Mesenchymal stem cell (in vitro differentiated cells and primary cell): ENCODE measurements around the gene PTPRG.

ENCODE experiments used
- DNase-seq: peaks from one replicate; pipeline ENCODE4 v3.0.0-alpha.2; 2013
- H2AFZ ChIP-seq: one replicate; pipeline ENCODE4 v1.6.1; 2013; ENCODE audit warnings: low read depth, mild to moderate bottlenecking, control low read depth, inconsistent platforms, low read length, moderate library complexity
- H2AK5ac ChIP-seq: 2 replicates; pipeline ENCODE4 v1.6.1; 2013; ENCODE audit warnings: low read length, moderate library complexity, mild to moderate bottlenecking, inconsistent platforms; ENCODE audit not compliant: severe bottlenecking
- H2BK120ac ChIP-seq: one replicate; pipeline ENCODE4 v1.6.1; 2013; ENCODE audit warnings: low read depth, mild to moderate bottlenecking, inconsistent platforms, low read length, moderate library complexity
- H2BK12ac ChIP-seq, 2 experiments: one replicate each; pipeline ENCODE4 v1.6.1; 2013; ENCODE audit warnings: inconsistent platforms in 2 of 2, low read length in 2 of 2, mild to moderate bottlenecking in 2 of 2, moderate library complexity in 2 of 2, control low read depth in 1 of 2
- H2BK15ac ChIP-seq: one replicate; pipeline ENCODE4 v1.6.1; 2013; ENCODE audit warnings: mild to moderate bottlenecking, low read depth, inconsistent platforms; ENCODE audit not compliant: poor library complexity, severe bottlenecking
- H2BK5ac ChIP-seq: 2 replicates; pipeline ENCODE4 v1.6.1; 2013; ENCODE audit warnings: low read depth, mild to moderate bottlenecking, low read length, control low read depth, inconsistent platforms; ENCODE audit not compliant: poor library complexity, severe bottlenecking
- H3K14ac ChIP-seq, 2 experiments: one replicate each; pipeline ENCODE4 v1.6.1; 2013; ENCODE audit warnings: inconsistent platforms in 2 of 2, low read length in 2 of 2, control low read depth in 1 of 2, mild to moderate bottlenecking in 1 of 2, moderate library complexity in 1 of 2
- H3K18ac ChIP-seq, 2 experiments: one replicate each; pipeline ENCODE4 v1.6.1; 2013; ENCODE audit warnings: inconsistent platforms in 2 of 2, low read length in 2 of 2, control low read depth in 1 of 2, low read depth in 1 of 2, mild to moderate bottlenecking in 1 of 2
- H3K23ac ChIP-seq, 2 experiments: one replicate each; pipeline ENCODE4 v1.6.1; 2013; ENCODE audit warnings: inconsistent platforms in 2 of 2, low read length in 2 of 2, mild to moderate bottlenecking in 2 of 2, moderate library complexity in 2 of 2, control low read depth in 1 of 2
- H3K27ac ChIP-seq: 2 replicates; pipeline ENCODE4 v1.5.1; 2013; ENCODE audit warnings: mild to moderate bottlenecking, moderate library complexity, low read length, control low read depth, inconsistent platforms; ENCODE audit not compliant: poor library complexity, severe bottlenecking
- H3K27me3 ChIP-seq, 2 experiments: 2 replicates each; pipeline versions ENCODE4 v1.6.1 to v1.7.0; 2013; ENCODE audit warnings: low read length in 2 of 2, mild to moderate bottlenecking in 2 of 2, moderate library complexity in 2 of 2, control low read depth in 1 of 2, inconsistent platforms in 1 of 2; ENCODE audit not compliant: control insufficient read depth in 1 of 2, insufficient read depth in 1 of 2
- H3K36me3 ChIP-seq, 2 experiments: 2 replicates each; pipeline versions ENCODE4 v1.6.1 to v1.7.0; 2013; ENCODE audit warnings: low read length in 2 of 2, control low read depth in 1 of 2, inconsistent platforms in 1 of 2, low read depth in 1 of 2, mild to moderate bottlenecking in 1 of 2; ENCODE audit not compliant: insufficient read depth in 2 of 2, control insufficient read depth in 1 of 2
- H3K4ac ChIP-seq, 2 experiments: one replicate each; pipeline ENCODE4 v1.6.1; 2013; ENCODE audit warnings: inconsistent platforms in 2 of 2, low read length in 2 of 2, mild to moderate bottlenecking in 2 of 2, moderate library complexity in 2 of 2, control low read depth in 1 of 2, low read depth in 1 of 2
- H3K4me1 ChIP-seq: 2 replicates; pipeline ENCODE4 v1.6.1; 2013; ENCODE audit warnings: low read depth, low read length, control low read depth; ENCODE audit not compliant: control insufficient read depth, insufficient read depth
- H3K4me2 ChIP-seq: 2 replicates; pipeline ENCODE4 v1.6.1; 2013; ENCODE audit warnings: low read length, mild to moderate bottlenecking, inconsistent platforms; ENCODE audit not compliant: poor library complexity, severe bottlenecking
- H3K4me3 ChIP-seq, 2 experiments: 2 replicates each; pipeline versions ENCODE4 v1.5.1 to v1.7.0; 2013; ENCODE audit warnings: low read length in 2 of 2, mild to moderate bottlenecking in 2 of 2, control low read depth in 1 of 2, low read depth in 1 of 2; ENCODE audit not compliant: insufficient read depth in 1 of 2
- H3K79me1 ChIP-seq: replicated peaks from 2 replicates; pipeline ENCODE4 v1.6.1; 2013; ENCODE audit warnings: mild to moderate bottlenecking, control low read depth, low read length, inconsistent platforms; ENCODE audit not compliant: poor library complexity, severe bottlenecking
- H3K9ac ChIP-seq: 2 replicates; pipeline ENCODE4 v1.7.0; 2013; ENCODE audit warnings: mild to moderate bottlenecking, low read length, moderate library complexity
- H3K9me3 ChIP-seq: 2 replicates; pipeline ENCODE4 v1.7.0; 2013; ENCODE audit warnings: mild to moderate bottlenecking, low read length; ENCODE audit not compliant: control insufficient read depth
- H4K8ac ChIP-seq: one replicate; pipeline ENCODE4 v1.6.1; 2013; ENCODE audit warnings: inconsistent platforms, mild to moderate bottlenecking, low read length, moderate library complexity
- H4K91ac ChIP-seq: one replicate; pipeline ENCODE4 v1.6.1; 2013; ENCODE audit warnings: mild to moderate bottlenecking, low read length, inconsistent platforms
- WGBS: methylation state at CpG from one replicate; pipeline ENCODE4 v1.1.7; 2013; ENCODE audit warnings: mixed read lengths; 5-methylcytosine and 5-hydroxymethylcytosine counted together

The PTPRG gene

GRCh38 chr3:62229908-62230307 is 668.5 kb downstream of the PTPRG start:
- H2BK5ac ChIP-seq = no peak overlapping the region
- H4K8ac ChIP-seq = no peak overlapping the region
- no CpG with 5 or more reads among the region's 1 CpG for WGBS
- no peak overlapping the region for H3K9ac ChIP-seq
- no peak overlapping the region for H3K27ac ChIP-seq
- H3K14ac ChIP-seq = no peak overlapping the region
- H2BK15ac ChIP-seq = no peak overlapping the region
- no peak overlapping the region for H3K4me2 ChIP-seq
- no peaks in the 10 kb centered on the region for H3K9me3 ChIP-seq
- no peaks in the 10 kb centered on the region for H3K27me3 ChIP-seq
- no peak overlapping the region for H4K91ac ChIP-seq
- H3K18ac ChIP-seq = no peak overlapping the region
- H3K4ac ChIP-seq = no peak overlapping the region
- H2BK12ac ChIP-seq = no peak overlapping the region
- no peak overlapping the region for H2AK5ac ChIP-seq
- no peak overlapping the region for H3K23ac ChIP-seq
- peak; percentile 8 for DNase-seq
- H3K36me3 ChIP-seq = peaks cover 2 to 9% of the 10 kb centered on the region in 2 experiments
- H2AFZ ChIP-seq = no peak overlapping the region
- H3K4me1 ChIP-seq = no peaks in the 10 kb centered on the region
- H2BK120ac ChIP-seq = no peak overlapping the region
- no peak overlapping the region for H3K4me3 ChIP-seq
- H3K79me1 ChIP-seq = no peaks in the 10 kb centered on the region

- Histone ChIP-seq H2BK12ac (peak overlapping the region in 1 of 2 experiments; percentile 39), H3K23ac (no peak overlapping the region), H3K14ac (peak overlapping the region in 1 of 2 experiments; percentile 83), H3K18ac (no peak overlapping the region), H2AK5ac (no peak overlapping the region), H3K79me1 (no peaks in the 10 kb centered on the region), H3K9me3 (no peaks in the 10 kb centered on the region), H2BK120ac (no peak overlapping the region), H3K4ac (no peak overlapping the region), H2AFZ (no peak overlapping the region), H3K36me3 (no peaks in the 10 kb centered on the region), H4K8ac (no peak overlapping the region), H3K4me3 (no peak overlapping the region), H3K9ac (no peak overlapping the region), H3K4me2 (no peak overlapping the region), H4K91ac (no peak overlapping the region), H2BK5ac (no peak overlapping the region), H3K4me1 (no peaks in the 10 kb centered on the region), H3K27me3 (no peaks in the 10 kb centered on the region), H2BK15ac (no peak overlapping the region), H3K27ac (no peak overlapping the region)
- no peak for DNase-seq
- 90% methylated on average over 6 of the region's 6 CpGs for WGBS
Measured at GRCh38 chr3:62233065-62233464, 671.7 kb downstream of the PTPRG start.

- no peaks in the 10 kb centered on the region for H3K4me1 ChIP-seq
- H3K27ac ChIP-seq = no peak overlapping the region
- no peak overlapping the region for H3K23ac ChIP-seq
- no peaks in the 10 kb centered on the region for H3K36me3 ChIP-seq
- no peaks in the 10 kb centered on the region for H3K27me3 ChIP-seq
- no peak overlapping the region for H2BK12ac ChIP-seq
- DNase-seq = no peak
- H2AFZ ChIP-seq = no peak overlapping the region
- H3K4me2 ChIP-seq = no peak overlapping the region
- H2BK15ac ChIP-seq = no peak overlapping the region
- H3K18ac ChIP-seq = no peak overlapping the region
- no peak overlapping the region for H2AK5ac ChIP-seq
- no peak overlapping the region for H3K4me3 ChIP-seq
- no peak overlapping the region for H3K14ac ChIP-seq
- H3K9me3 ChIP-seq = no peaks in the 10 kb centered on the region
- no peak overlapping the region for H2BK120ac ChIP-seq
- whole genome bisulfite sequencing = 94% methylated on average over 2 of the region's 4 CpGs
- H3K9ac ChIP-seq = no peak overlapping the region
- no peak overlapping the region for H4K91ac ChIP-seq
- H4K8ac ChIP-seq = no peak overlapping the region
- no peak overlapping the region for H2BK5ac ChIP-seq
- no peak overlapping the region for H3K4ac ChIP-seq
- peaks cover 2% of the 10 kb centered on the region for H3K79me1 ChIP-seq
Measured at GRCh38 chr3:62236016-62236415, 674.6 kb downstream of the PTPRG start.

GRCh38 chr3:62237286-62237948 is 676.0 kb downstream of the PTPRG start:
- H2BK12ac ChIP-seq = no peak overlapping the region
- DNase-seq = no peak
- 72% methylated on average over 3 of the region's 5 CpGs for WGBS

More at GRCh38 chr3:62237286-62237948, 676.0 kb downstream of the PTPRG start:
- H3K14ac ChIP-seq = no peak overlapping the region
- H2AK5ac ChIP-seq = no peak overlapping the region
- no peak overlapping the region for H2BK120ac ChIP-seq
- no peak overlapping the region for H3K4me3 ChIP-seq
- no peaks in the 10 kb centered on the region for H3K4me1 ChIP-seq
- H3K23ac ChIP-seq = no peak overlapping the region
- H3K79me1 ChIP-seq = peaks cover 2% of the 10 kb centered on the region
- H2BK15ac ChIP-seq = no peak overlapping the region
- H3K4ac ChIP-seq = no peak overlapping the region
- no peak overlapping the region for H4K91ac ChIP-seq
- no peak overlapping the region for H2AFZ ChIP-seq
- no peak overlapping the region for H3K18ac ChIP-seq
- H2BK5ac ChIP-seq = no peak overlapping the region
- no peak overlapping the region for H4K8ac ChIP-seq
- H3K9ac ChIP-seq = no peak overlapping the region
- H3K9me3 ChIP-seq = no peaks in the 10 kb centered on the region
- H3K4me2 ChIP-seq = no peak overlapping the region
- no peak overlapping the region for H3K27ac ChIP-seq
- H3K36me3 ChIP-seq = no peaks in the 10 kb centered on the region
- no peaks in the 10 kb centered on the region for H3K27me3 ChIP-seq
